GM18868 (cell line): ENCODE data around the gene CENPVL1.
"Not testable (repeated sequence)": the region's sequence is repeated elsewhere in the genome, so short reads cannot be mapped to it uniquely, and the experiment has no call there.

Source experiments
- ATAC-seq: cut with Tn5 transposase; IDR thresholded peaks from one replicate; pipeline ENCODE4 v1.9.1; 2021; ENCODE audit warnings: mild to moderate bottlenecking, moderate library complexity; ENCODE audit not compliant: unreplicated experiment

CENPVL1 gene

GRCh38 chrX:51710277-51711164 lies at the start of gene CENPVL1:
Gene CENPVL1 (plus strand): TSS chrX:51710512. CDS start chrX:51710512, 0 bp downstream.
- not testable (repeated sequence) for ATAC-seq

- ATAC-seq, result no peak
Measured at GRCh38 chrX:51665981-51666380, 44.3 kb upstream of the CENPVL1 start.

- not testable (repeated sequence) for ATAC-seq
Measured at GRCh38 chrX:51679689-51680433, 30.5 kb upstream of the CENPVL1 start.

GRCh38 chrX:51681808-51682719 lies 28.2 kb upstream of the CENPVL1 start:
- ATAC-seq, result not testable (repeated sequence)

- not testable (repeated sequence) for ATAC-seq
Measured at GRCh38 chrX:51682720-51683062, 27.6 kb upstream of the CENPVL1 start, which contains the start of gene CENPVL2. Gene CENPVL2 (minus strand): TSS chrX:51682831. CDS start chrX:51682831, 0 bp downstream.

GRCh38 chrX:51694254-51694653 lies 16.1 kb upstream of the CENPVL1 start:
- no peak for ATAC-seq

- ATAC-seq, result no peak
Measured at GRCh38 chrX:51697397-51697796, 12.9 kb upstream of the CENPVL1 start.

- ATAC-seq, result not testable (repeated sequence)
Measured at GRCh38 chrX:51712943-51713647, 2.8 kb downstream of the CENPVL1 start.

- ATAC-seq, result no peak
Measured at GRCh38 chrX:51728202-51728601, 17.9 kb downstream of the CENPVL1 start.

GRCh38 chrX:51737091-51737490 lies 26.8 kb downstream of the CENPVL1 start:
- ATAC-seq, result no peak

- no peak for ATAC-seq
Measured at GRCh38 chrX:51742586-51742985, 32.3 kb downstream of the CENPVL1 start.

- ATAC-seq, result peak; percentile 97
Measured at GRCh38 chrX:51743179-51743957, 33.1 kb downstream of the CENPVL1 start, which contains the start of gene GSPT2. Gene GSPT2 (plus strand): TSS chrX:51743442. CDS start chrX:51743627, 185 bp downstream.

- ATAC-seq, result no peak
Measured at GRCh38 chrX:51747671-51748070, 37.4 kb downstream of the CENPVL1 start.

- no peak for ATAC-seq
Measured at GRCh38 chrX:51759055-51759839, 48.9 kb downstream of the CENPVL1 start.

- ATAC-seq, result no peak
Measured at GRCh38 chrX:51760657-51761056, 50.3 kb downstream of the CENPVL1 start.
